ENCODE data around the gene STBD1. TPM values are rescaled to one million over a fixed set of nuclear protein-coding genes. Genes with fewer than 3 reads are reported as not detected.

The STBD1 gene
- total RNA-seq, 4 donors from 2014 or later, result 18.1 to 25.4 (median 22.2) TPM

- Histone ChIP-seq H3K27ac (no peak overlapping the region), H3K9me3 (no peaks in the 10 kb centered on the region), H3K4me3 (no peak overlapping the region), H3K36me3 (peaks cover 0 to 15% of the 10 kb centered on the region in 2 donors), H3K4me1 (no peaks in the 10 kb centered on the region), H3K27me3 (no peaks in the 10 kb centered on the region)
- ATAC-seq, result no peak
- 71 to 81% methylated on average over 3 of the region's 3 CpGs for WGBS, 2 donors (ENCODE audit: low coverage in 1 of 2)
- TF ChIP-seq POLR2A (IDR thresholded peaks at IDR 0.05) (no peak), POLR2AphosphoS5 (IDR thresholded peaks at IDR 0.05) (no peak), EP300 (IDR thresholded peaks at IDR 0.05) (no peak), CTCF (IDR thresholded peaks at IDR 0.05) (no peak)
These were observed 39.9 kb upstream of the STBD1 start for GRCh38 chr4:76266627-76267026.

GRCh38 chr4:76267811-76268210, 38.7 kb upstream of the STBD1 start:
- Histone ChIP-seq H3K27me3 (no peaks in the 10 kb centered on the region), H3K4me1 (no peaks in the 10 kb centered on the region), H3K4me3 (no peak overlapping the region), H3K36me3 (peaks cover 0 to 15% of the 10 kb centered on the region in 2 donors), H3K27ac (no peak overlapping the region), H3K9me3 (no peaks in the 10 kb centered on the region)
- no peak for ATAC-seq
- TF ChIP-seq POLR2A (IDR thresholded peaks at IDR 0.05), result no peak
- TF ChIP-seq EP300 (IDR thresholded peaks at IDR 0.05), result no peak
- TF ChIP-seq POLR2AphosphoS5 (IDR thresholded peaks at IDR 0.05), result no peak
- 88 to 97% methylated on average over 6 of the region's 6 CpGs for WGBS, 2 donors (ENCODE audit: low coverage in 1 of 2)

- no peak overlapping the region for H3K4me3 ChIP-seq
- no peaks in the 10 kb centered on the region for H3K27me3 ChIP-seq
- WGBS, 2 donors (ENCODE audit: low coverage in 1 of 2), result 77 to 87% methylated on average over 9 to 10 of the region's 11 CpGs
- ATAC-seq, result no peak
- no peaks in the 10 kb centered on the region for H3K4me1 ChIP-seq
- no peak overlapping the region for H3K27ac ChIP-seq
- H3K36me3 ChIP-seq, result peaks cover 0 to 7% of the 10 kb centered on the region in 2 donors
- no peaks in the 10 kb centered on the region for H3K9me3 ChIP-seq
- TF ChIP-seq POLR2A (IDR thresholded peaks at IDR 0.05) (no peak), POLR2AphosphoS5 (IDR thresholded peaks at IDR 0.05) (no peak)
These were observed 36.0 kb upstream of the STBD1 start for GRCh38 chr4:76270244-76271175.

GRCh38 chr4:76271248-76271647, 35.3 kb upstream of the STBD1 start:
- Histone ChIP-seq H3K4me3 (no peak overlapping the region), H3K27ac (no peak overlapping the region), H3K9me3 (no peaks in the 10 kb centered on the region), H3K36me3 (peaks cover 0 to 7% of the 10 kb centered on the region in 2 donors), H3K27me3 (no peaks in the 10 kb centered on the region), H3K4me1 (no peaks in the 10 kb centered on the region)
- ATAC-seq, result no peak
- TF ChIP-seq CTCF (IDR thresholded peaks at IDR 0.05) (no peak), EP300 (IDR thresholded peaks at IDR 0.05) (no peak), POLR2A (IDR thresholded peaks at IDR 0.05) (no peak), POLR2AphosphoS5 (IDR thresholded peaks at IDR 0.05) (no peak)
- 93 to 94% methylated on average over 3 to 6 of the region's 6 CpGs for WGBS, 2 donors (ENCODE audit: low coverage in 1 of 2)

GRCh38 chr4:76272073-76272472, 34.5 kb upstream of the STBD1 start:
- Histone ChIP-seq H3K36me3 (peaks cover 0 to 5% of the 10 kb centered on the region in 2 donors), H3K4me1 (no peaks in the 10 kb centered on the region), H3K27me3 (no peaks in the 10 kb centered on the region), H3K9me3 (no peaks in the 10 kb centered on the region), H3K27ac (no peak overlapping the region), H3K4me3 (no peak overlapping the region)
- no peak for ATAC-seq
- TF ChIP-seq CTCF (IDR thresholded peaks at IDR 0.05) (no peak), POLR2A (IDR thresholded peaks at IDR 0.05) (no peak), POLR2AphosphoS5 (IDR thresholded peaks at IDR 0.05) (no peak), EP300 (IDR thresholded peaks at IDR 0.05) (no peak)

- no peaks in the 10 kb centered on the region for H3K9me3 ChIP-seq
- no peaks in the 10 kb centered on the region for H3K4me1 ChIP-seq
- no peaks in the 10 kb centered on the region for H3K27me3 ChIP-seq
- no peak for TF ChIP-seq POLR2AphosphoS5 (IDR thresholded peaks at IDR 0.05)
- no peak for TF ChIP-seq EP300 (IDR thresholded peaks at IDR 0.05)
- no peak for TF ChIP-seq CTCF (IDR thresholded peaks at IDR 0.05)
- no peak for TF ChIP-seq POLR2A (IDR thresholded peaks at IDR 0.05)
- H3K36me3 ChIP-seq, result peaks cover 0 to 5% of the 10 kb centered on the region in 2 donors
- WGBS, 2 donors (ENCODE audit: low coverage in 1 of 2), result 52 to 89% methylated on average over 1 of the region's 1 CpG
- H3K4me3 ChIP-seq, result no peak overlapping the region
- ATAC-seq, result no peak
- H3K27ac ChIP-seq, result no peak overlapping the region
These were observed 34.0 kb upstream of the STBD1 start for GRCh38 chr4:76272582-76272981.

Data from gastroesophageal sphincter (tissue), 4 donors.